H1 (cell line): ENCODE measurements around the gene SGCE. TPM values are rescaled to one million over a fixed set of nuclear protein-coding genes. Genes with fewer than 3 reads are reported as not detected.

Experiments
- CTCF ChIA-PET: fragments of 300-600 bp; sonication (Branson Sonifier 250); formaldehyde crosslinking; loops from one replicate; lab custom pipeline; 2021; ENCODE audit not compliant: partially characterized antibody; lab: Charles Lee
- POLR2A ChIA-PET: fragments of 300-600 bp; sonication (Branson Sonifier 250); formaldehyde crosslinking; loops from one replicate; lab custom pipeline; 2021; ENCODE audit warnings: inconsistent platforms; ENCODE audit not compliant: partially characterized antibody; lab: Charles Lee
- DNase-seq, 2 experiments: peaks; one replicate each; pipeline versions ENCODE4 v3.0.0 to v3.0.0-alpha.2; 2010 to 2022; ENCODE audit warnings: low spot score in 2 of 2, low read depth in 1 of 2, mixed read lengths in 1 of 2
- FAIRE-seq: peaks from 2 replicates; lab custom pipeline; 2011; peaks lifted over from hg19 to GRCh38; lab: Jason Lieb, UNC
- H2AFZ ChIP-seq: 2 replicates; pipeline ENCODE4 v1.8.1; 2012; ENCODE audit warnings: low read length, inconsistent platforms
- H2AK5ac ChIP-seq: 2 replicates; pipeline ENCODE4 v1.6.1; 2013; ENCODE audit warnings: low read depth, low read length
- H2BK120ac ChIP-seq: replicated peaks from 2 replicates; pipeline ENCODE3; 2013; ENCODE audit warnings: low read depth, low read length, inconsistent platforms
- H2BK12ac ChIP-seq: 2 replicates; pipeline ENCODE4 v1.6.1; 2013; ENCODE audit warnings: low read depth, low read length
- H2BK15ac ChIP-seq: 2 replicates; pipeline ENCODE4 v1.6.1; 2013; ENCODE audit warnings: low read length
- H2BK20ac ChIP-seq: 2 replicates; pipeline ENCODE4 v1.6.1; 2013; ENCODE audit warnings: low read length
- H2BK5ac ChIP-seq: 2 replicates; pipeline ENCODE4 v1.6.1; 2013; ENCODE audit warnings: low read depth, low read length
- H3K14ac ChIP-seq: 2 replicates; pipeline ENCODE4 v1.6.1; 2013; ENCODE audit warnings: inconsistent platforms; ENCODE audit not compliant: insufficient read length
- H3K18ac ChIP-seq: 2 replicates; pipeline ENCODE4 v1.6.1; 2013; ENCODE audit warnings: low read length; ENCODE audit errors: extremely low read depth
- H3K23ac ChIP-seq: 2 replicates; pipeline ENCODE4 v1.6.1; 2013; ENCODE audit warnings: inconsistent platforms; ENCODE audit not compliant: insufficient read length
- H3K23me2 ChIP-seq: 2 replicates; pipeline ENCODE4 v1.6.1; 2013; ENCODE audit warnings: low read depth, low read length
- H3K27ac ChIP-seq: 2 replicates; pipeline ENCODE4 v1.6.1; 2011; ENCODE audit warnings: low read depth, low read length, inconsistent platforms
- H3K27me3 ChIP-seq, 4 experiments: replicated peaks in 1 of 4; 1 replicate in 1 of 4; 2 replicates in 3 of 4; pipeline versions ENCODE4 v1.6.1 to v1.8.1; 2011 to 2013; ENCODE audit warnings: low read length in 3 of 4, mild to moderate bottlenecking in 3 of 4, inconsistent platforms in 2 of 4, mixed read lengths in 2 of 4, moderate library complexity in 1 of 4; ENCODE audit not compliant: control insufficient read depth in 3 of 4, insufficient read depth in 3 of 4; ENCODE audit errors: extremely low read depth in 1 of 4
- H3K36me3 ChIP-seq, 4 experiments: 2 replicates each; pipeline versions ENCODE4 v1.6.1 to v1.8.1; 2011 to 2013; ENCODE audit warnings: mild to moderate bottlenecking in 4 of 4, low read length in 3 of 4, moderate library complexity in 2 of 4, control low read depth in 1 of 4, inconsistent platforms in 1 of 4; ENCODE audit not compliant: insufficient read depth in 4 of 4, control insufficient read depth in 2 of 4
- H3K4ac ChIP-seq: replicated peaks from 2 replicates; pipeline ENCODE3; 2013; ENCODE audit warnings: low read length, low read depth, mixed read lengths, inconsistent platforms; ENCODE audit not compliant: insufficient read length
- H3K4me1 ChIP-seq, 4 experiments: replicated peaks in 1 of 4; 1 replicate in 1 of 4; 2 replicates in 3 of 4; pipeline versions ENCODE4 v1.6.1 to v1.8.1; 2011 to 2013; ENCODE audit warnings: low read length in 3 of 4, inconsistent platforms in 2 of 4, mixed read lengths in 1 of 4; ENCODE audit not compliant: insufficient read depth in 4 of 4, control insufficient read depth in 3 of 4
- H3K4me2 ChIP-seq, 2 experiments: 2 replicates each; pipeline versions ENCODE4 v1.6.1 to v1.8.1; 2011 to 2013; ENCODE audit warnings: low read depth in 2 of 2, low read length in 2 of 2, control low read depth in 1 of 2, inconsistent platforms in 1 of 2, mild to moderate bottlenecking in 1 of 2; ENCODE audit not compliant: insufficient read depth in 1 of 2
- H3K4me3 ChIP-seq, 4 experiments: fragments of 200-600, 300-600 bp in 1 of 4; sonication (generic), shearing (Covaris generic), sonication (Bioruptor Twin) in 1 of 4; 2 replicates each; pipeline versions ENCODE4 v1.5.1 to v1.8.1; 2011 to 2016; ENCODE audit warnings: low read length in 4 of 4, low read depth in 3 of 4, control low read depth in 2 of 4, inconsistent platforms in 2 of 4, mild to moderate bottlenecking in 2 of 4, mixed read lengths in 1 of 4, moderate library complexity in 1 of 4; ENCODE audit not compliant: insufficient read depth in 2 of 4; ENCODE audit errors: extremely low read depth in 1 of 4
- H3K56ac ChIP-seq: replicated peaks from 2 replicates; pipeline ENCODE3; 2013; ENCODE audit warnings: low read depth, mild to moderate bottlenecking, mixed read lengths, low read length, inconsistent platforms; ENCODE audit not compliant: insufficient read length
- H3K79me1 ChIP-seq: 2 replicates; pipeline ENCODE4 v1.6.1; 2013; ENCODE audit warnings: low read depth, low read length, control low read depth
- H3K79me2 ChIP-seq, 2 experiments: 2 replicates each; pipeline versions ENCODE4 v1.6.1 to v1.8.1; 2012 to 2013; ENCODE audit warnings: low read length in 2 of 2, mild to moderate bottlenecking in 2 of 2, inconsistent platforms in 1 of 2; ENCODE audit not compliant: insufficient read depth in 2 of 2, control insufficient read depth in 1 of 2
- H3K9ac ChIP-seq, 4 experiments: replicated peaks in 1 of 4; 1 replicate in 1 of 4; 2 replicates in 3 of 4; pipeline versions ENCODE4 v1.6.1 to v1.8.1; 2011 to 2013; ENCODE audit warnings: low read depth in 3 of 4, low read length in 3 of 4, control low read depth in 2 of 4, mild to moderate bottlenecking in 2 of 4, moderate library complexity in 2 of 4, inconsistent platforms in 1 of 4; ENCODE audit errors: extremely low read depth in 1 of 4
- H3K9me3 ChIP-seq, 2 experiments: 2 replicates each; pipeline versions ENCODE4 v1.6.1 to v1.8.1; 2012 to 2013; ENCODE audit warnings: mild to moderate bottlenecking in 2 of 2, moderate library complexity in 2 of 2, control low read depth in 1 of 2, inconsistent platforms in 1 of 2, low read depth in 1 of 2, low read length in 1 of 2, mixed read lengths in 1 of 2; ENCODE audit not compliant: insufficient read depth in 2 of 2
- H4K20me1 ChIP-seq, 2 experiments: replicated peaks in 1 of 2; 2 replicates each; pipeline versions ENCODE3 to v1.8.1; 2011 to 2013; ENCODE audit warnings: inconsistent platforms in 2 of 2, low read length in 2 of 2, mild to moderate bottlenecking in 1 of 2; ENCODE audit not compliant: insufficient read depth in 2 of 2, control insufficient read depth in 1 of 2
- H4K5ac ChIP-seq: 2 replicates; pipeline ENCODE4 v1.6.1; 2013; ENCODE audit warnings: low read length, low read depth, mixed read lengths, inconsistent platforms; ENCODE audit not compliant: insufficient read length
- H4K8ac ChIP-seq: 2 replicates; pipeline ENCODE4 v1.8.0; 2013; ENCODE audit warnings: mild to moderate bottlenecking, moderate library complexity, low read length, inconsistent platforms; ENCODE audit not compliant: insufficient read depth; ENCODE audit errors: extremely low read depth
- H4K91ac ChIP-seq: replicated peaks from 2 replicates; pipeline ENCODE3; 2013; ENCODE audit warnings: low read length, mixed read lengths, inconsistent platforms; ENCODE audit not compliant: insufficient read length
- ATF3 ChIP-seq: IDR thresholded peaks from 2 replicates; pipeline ENCODE4 v1.6.1; 2011; ENCODE audit warnings: low read depth, mild to moderate bottlenecking, low read length; ENCODE audit not compliant: insufficient read depth
- CBX5 ChIP-seq: fragments of 300-800, 300-1000 bp; sonication (generic); IDR thresholded peaks from 2 replicates; pipeline ENCODE4 v1.7.1; 2016; ENCODE audit warnings: antibody characterized with exemption, low read length, low read depth
- CTBP2 ChIP-seq: IDR thresholded peaks from 2 replicates; pipeline ENCODE4 v1.7.0; 2011; ENCODE audit warnings: borderline replicate concordance, mild to moderate bottlenecking, moderate library complexity, mixed read lengths, low read length; ENCODE audit not compliant: insufficient read depth, insufficient read length
- E2F6 ChIP-seq: IDR thresholded peaks from 2 replicates; pipeline ENCODE4 v1.6.1; 2012; ENCODE audit warnings: inconsistent platforms
- SIRT6 ChIP-seq: IDR thresholded peaks from one replicate; pipeline ENCODE4 v1.7.1; 2012; ENCODE audit warnings: low read length, inconsistent platforms
- SP4 ChIP-seq: IDR thresholded peaks from 2 replicates; pipeline ENCODE4 v1.6.1; 2012; ENCODE audit warnings: low read length, inconsistent platforms
- TEAD4 ChIP-seq: IDR thresholded peaks from 2 replicates; pipeline ENCODE4 v1.6.1; 2012; ENCODE audit warnings: low read depth, low read length, inconsistent platforms, mixed read lengths
- WGBS, 2 experiments: shearing (Covaris generic) in 1 of 2; methylation state at CpG; one replicate each; pipeline versions ENCODE4 v1.1.6 to v1.1.7; 2013 to 2015; ENCODE audit warnings: low lambda C conversion rate in 2 of 2, mixed read lengths in 2 of 2, inconsistent platforms in 1 of 2, low coverage in 1 of 2, missing lambda C conversion rate in 1 of 2; ENCODE audit not compliant: insufficient replicate concordance in 2 of 2, insufficient coverage in 1 of 2, insufficient read length in 1 of 2; ENCODE audit errors: extremely low coverage in 1 of 2, missing lambda C conversion rate in 1 of 2; 5-methylcytosine and 5-hydroxymethylcytosine counted together
- polyA plus RNA-seq, 7 experiments: library from polyadenylated mRNA; depleted of rRNA in 3 of 7; stranded (reverse) in 5 of 7; unstranded in 2 of 7; fragments of >200 nt in 5 of 7; fragments of 200-250 nt in 2 of 7; gene quantifications; 1 replicate in 5 of 7; 2 replicates in 1 of 7; 4 replicates in 1 of 7; pipeline versions ENCODE4 v1.2.1 to v1.2.3, GENCODE V29; 2011 to 2013; ENCODE audit warnings: missing spikeins in 2 of 7, mixed read lengths in 2 of 7
- total RNA-seq: library from RNA; stranded (reverse); fragmentation: NEBNext Ultra II Directional; extraction: Animal tissue kit (Norgen Biotek cat#: 25700); gene quantifications from 2 replicates; pipeline ENCODE4 v1.2.1, GENCODE V29; 2021

Gene SGCE
- total and polyA plus RNA-seq, 2 of the 8 experiments (the other 6 are each of a cell fraction or from before 2014, with no cell fraction given): 12.8 to 25.0 TPM

GRCh38 chr7:94632338-94633013 lies 23.5 kb downstream of the SGCE start:
- no peak overlapping the region for H2BK15ac ChIP-seq
- H2BK12ac ChIP-seq: no peak overlapping the region
- no peak overlapping the region for H3K18ac ChIP-seq
- FAIRE-seq (no peak), DNase-seq (no peak)
- CTCF ChIA-PET: interaction anchor here (0.9 to 2.4 kb wide), 4 partner anchors 9 to 614 kb away, joined by 3 to 6 read pairs (median 4); partner anchors contain the start of gene SGCE
- H4K5ac ChIP-seq: no peak overlapping the region
- no peaks in the 10 kb centered on the region for H3K23me2 ChIP-seq
- no peak overlapping the region for H4K91ac ChIP-seq
- peaks cover 0 to 2% of the 10 kb centered on the region in 2 experiments for H4K20me1 ChIP-seq
- H3K4me2 ChIP-seq: no peak overlapping the region
- no peak overlapping the region for H2BK20ac ChIP-seq
- H3K9ac ChIP-seq: no peak overlapping the region
- H3K79me2 ChIP-seq: no peaks in the 10 kb centered on the region
- no peak overlapping the region for H2BK120ac ChIP-seq
- no peaks in the 10 kb centered on the region for H3K79me1 ChIP-seq
- no peaks in the 10 kb centered on the region for H3K36me3 ChIP-seq
- H3K14ac ChIP-seq: no peak overlapping the region
- H3K27ac ChIP-seq: no peak overlapping the region
- no peak overlapping the region for H3K4ac ChIP-seq
- no peak overlapping the region for H2AFZ ChIP-seq
- H3K56ac ChIP-seq: no peak overlapping the region
- no peak overlapping the region for H3K23ac ChIP-seq
- H3K4me3 ChIP-seq: no peak overlapping the region
- H4K8ac ChIP-seq: no peak overlapping the region
- WGBS, 2 experiments: 68% methylated on average over 5 of the region's 5 CpGs; no CpG with 5 or more reads in 1 of the 2 experiments
- POLR2A ChIA-PET: interaction anchor here (1.1 kb wide), 1 partner anchor 24 kb away, joined by 3 read pairs; no protein-coding TSS in a partner anchor
- H3K27me3 ChIP-seq: no peaks in the 10 kb centered on the region
- H3K4me1 ChIP-seq: peaks cover 0 to 5% (median 1%) of the 10 kb centered on the region in 4 experiments; a peak in 2 of 7 replicates
- H2BK5ac ChIP-seq: no peak overlapping the region
- no peak overlapping the region for H2AK5ac ChIP-seq
- TF ChIP-seq SP4: no peak
- no peak for TF ChIP-seq ATF3
- no peak for TF ChIP-seq E2F6
- TF ChIP-seq TEAD4: no peak
- no peak for TF ChIP-seq SIRT6
- TF ChIP-seq CTBP2: no peak
- TF ChIP-seq CBX5: no peak
- no peaks in the 10 kb centered on the region for H3K9me3 ChIP-seq
